DOHH2 (cell line): ENCODE measurements around the gene ORAI3.

Source experiments
- CTCF ChIP-seq: fragments of 200-600 bp; sonication (generic); IDR thresholded peaks from one replicate; pipeline ENCODE4 v1.5.1; 2014; ENCODE audit warnings: antibody characterized with exemption, mild to moderate bottlenecking, low read depth, low read length; ENCODE audit not compliant: poor library complexity, severe bottlenecking
- EZH2phosphoT487 ChIP-seq: fragments of 200-600 bp; sonication (generic); IDR thresholded peaks from 2 replicates; pipeline ENCODE4 v1.6.1; 2017; ENCODE audit warnings: borderline replicate concordance, mild to moderate bottlenecking, antibody characterized with exemption, low read length, moderate library complexity, mixed read lengths

DNA sequence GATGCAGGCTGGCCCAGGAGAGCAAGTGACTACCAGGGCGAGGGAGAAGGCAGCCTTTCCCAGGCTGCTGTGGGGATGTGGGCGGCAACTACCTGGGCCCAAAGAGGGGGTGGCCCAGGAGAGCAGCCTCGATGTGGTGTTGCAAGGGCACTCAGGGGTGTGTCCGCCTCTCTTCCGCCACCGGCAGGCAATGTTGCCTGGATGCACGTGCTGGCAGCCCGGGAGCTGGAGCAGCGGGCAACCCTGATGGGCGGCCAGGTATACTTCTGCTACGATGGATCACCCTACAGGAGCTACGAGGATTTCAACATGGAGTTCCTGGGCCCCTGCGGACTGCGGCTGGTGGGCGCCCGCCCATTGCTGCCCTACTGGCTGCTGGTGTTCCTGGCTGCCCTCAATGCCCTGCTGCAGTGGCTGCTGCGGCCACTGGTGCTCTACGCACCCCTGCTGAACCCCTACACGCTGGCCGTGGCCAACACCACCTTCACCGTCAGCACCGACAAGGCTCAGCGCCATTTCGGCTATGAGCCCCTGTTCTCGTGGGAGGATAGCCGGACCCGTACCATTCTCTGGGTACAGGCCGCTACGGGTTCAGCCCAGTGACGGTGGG lies 38.8 kb downstream of the ORAI3 start:
- no peak for TF ChIP-seq CTCF
- TF ChIP-seq EZH2phosphoT487, result no peak
